HG03354 (cell line): ENCODE data around the gene BNC2.
"Not testable (repeated sequence)": the region's sequence is repeated elsewhere in the genome, so short reads cannot be mapped to it uniquely, and the experiment has no call there.

ENCODE experiments used
- ATAC-seq: cut with Tn5 transposase; IDR thresholded peaks from one replicate; pipeline ENCODE4 v1.9.1; 2021; ENCODE audit warnings: mild to moderate bottlenecking; ENCODE audit not compliant: unreplicated experiment, poor library complexity, severe bottlenecking

The BNC2 gene

DNA sequence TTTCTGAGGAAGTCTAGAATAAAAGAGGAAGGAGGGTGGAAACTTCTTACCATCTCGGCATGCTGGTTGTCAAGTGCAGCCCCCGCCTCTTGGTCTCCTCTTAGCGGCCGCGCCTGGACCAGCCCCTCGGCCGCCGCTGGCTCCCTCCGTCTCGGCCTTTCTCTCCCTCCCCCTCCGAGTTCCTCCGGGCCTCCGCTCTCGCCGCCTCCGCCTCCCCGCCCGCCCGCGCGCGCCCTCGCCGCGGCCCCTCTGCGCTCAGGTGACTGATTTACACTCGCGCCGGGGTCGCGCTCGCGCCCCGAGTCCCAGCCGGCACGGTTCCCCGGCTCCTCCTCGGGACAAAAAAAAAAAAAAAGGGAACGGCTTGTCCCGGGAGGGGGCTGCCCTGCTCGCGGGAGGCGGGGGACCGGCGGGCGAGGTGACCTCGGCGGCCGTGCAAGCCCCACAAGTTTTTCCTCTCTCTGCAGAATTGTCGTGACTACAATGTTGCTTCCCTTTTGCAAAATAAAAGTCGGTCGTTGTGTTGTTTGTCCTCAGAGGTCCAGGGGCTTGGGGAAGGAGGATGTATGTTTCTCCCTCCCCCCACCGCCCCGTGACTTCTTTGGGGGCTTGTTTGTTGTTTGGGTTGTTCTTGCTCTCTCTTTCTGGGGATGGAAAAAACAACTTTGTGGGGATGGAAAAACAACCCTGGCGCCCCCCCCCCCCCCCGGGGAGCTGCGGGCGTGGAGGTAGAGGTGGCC, at the start of gene BNC2:
Gene BNC2, minus strand, starts transcription at position 75 of the 740 bp plus-strand sequence. Its CDS starts 22 bp downstream, at position 53.
- no peak for ATAC-seq

DNA sequence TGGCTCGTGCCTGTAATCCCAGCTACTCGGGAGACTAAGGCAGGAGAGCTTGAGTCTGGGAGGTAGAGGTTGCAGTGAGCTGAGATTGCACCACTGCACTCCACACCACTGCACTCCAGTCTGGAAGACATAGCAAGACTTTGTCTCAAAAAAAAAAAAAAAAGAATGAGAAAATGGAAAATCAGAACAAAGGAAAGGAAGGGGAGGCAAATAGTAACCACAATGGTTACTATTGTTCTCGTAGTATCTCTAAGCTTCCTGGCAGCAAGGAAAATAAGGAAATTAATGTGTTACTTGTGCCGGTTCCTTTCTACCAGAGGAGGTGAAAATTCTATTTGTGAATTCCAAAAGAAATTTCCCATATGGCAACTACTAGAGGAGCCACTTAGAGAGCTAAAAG, 48.5 kb upstream of the BNC2 start:
- no peak for ATAC-seq

- ATAC-seq, result no peak
Measured at GRCh38 chr9:16915126-16915831, 44.8 kb upstream of the BNC2 start.

GRCh38 chr9:16912197-16912596, 41.7 kb upstream of the BNC2 start:
- no peak for ATAC-seq

- not testable (repeated sequence) for ATAC-seq
Measured at GRCh38 chr9:16908206-16908605, 37.7 kb upstream of the BNC2 start.

GRCh38 chr9:16904655-16905054, 34.2 kb upstream of the BNC2 start:
- no peak for ATAC-seq

DNA sequence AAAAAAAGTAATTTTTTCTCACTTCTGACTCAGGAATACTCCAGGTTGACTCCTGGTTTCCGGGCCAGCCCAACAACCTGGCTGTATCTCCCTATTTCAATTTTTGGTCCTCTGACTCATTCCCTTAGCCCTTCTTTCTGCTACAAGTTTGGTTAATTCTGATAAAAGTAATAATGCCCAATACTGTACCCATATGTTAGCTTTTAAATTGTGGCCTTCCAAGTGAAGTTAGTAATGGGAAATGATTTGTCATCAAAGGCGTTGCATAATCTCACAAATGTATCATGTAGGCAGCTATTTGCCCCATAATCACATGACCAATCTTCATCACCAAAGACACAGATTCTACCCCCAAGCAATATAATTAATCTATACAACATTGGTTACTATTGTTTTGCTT, 31.1 kb upstream of the BNC2 start:
- ATAC-seq, result no peak

DNA sequence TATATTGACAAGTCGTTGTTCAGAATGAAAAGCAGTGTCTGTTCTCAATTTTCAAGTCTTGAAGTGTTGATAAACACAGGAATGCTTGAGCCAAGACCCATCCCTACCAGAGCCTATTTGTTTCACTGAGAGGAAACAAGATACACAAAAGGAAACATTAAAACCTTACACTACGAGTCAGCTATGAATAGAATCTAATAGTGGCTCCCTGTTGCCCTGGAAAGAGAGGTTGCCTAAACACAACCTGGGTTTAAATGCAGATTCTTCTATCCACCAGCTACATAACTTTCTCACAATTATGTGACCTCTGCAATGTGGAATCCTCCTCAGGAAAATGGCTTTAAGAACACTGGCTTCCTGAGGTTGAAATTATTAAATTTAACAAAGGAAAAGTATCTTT, 29.1 kb upstream of the BNC2 start:
- ATAC-seq, result no peak

- no peak for ATAC-seq
Measured at GRCh38 chr9:16898464-16898863, 28.0 kb upstream of the BNC2 start.

GRCh38 chr9:16888594-16888993, 18.1 kb upstream of the BNC2 start:
- ATAC-seq, result no peak

- no peak for ATAC-seq
Measured at GRCh38 chr9:16885931-16886330, 15.5 kb upstream of the BNC2 start.

DNA sequence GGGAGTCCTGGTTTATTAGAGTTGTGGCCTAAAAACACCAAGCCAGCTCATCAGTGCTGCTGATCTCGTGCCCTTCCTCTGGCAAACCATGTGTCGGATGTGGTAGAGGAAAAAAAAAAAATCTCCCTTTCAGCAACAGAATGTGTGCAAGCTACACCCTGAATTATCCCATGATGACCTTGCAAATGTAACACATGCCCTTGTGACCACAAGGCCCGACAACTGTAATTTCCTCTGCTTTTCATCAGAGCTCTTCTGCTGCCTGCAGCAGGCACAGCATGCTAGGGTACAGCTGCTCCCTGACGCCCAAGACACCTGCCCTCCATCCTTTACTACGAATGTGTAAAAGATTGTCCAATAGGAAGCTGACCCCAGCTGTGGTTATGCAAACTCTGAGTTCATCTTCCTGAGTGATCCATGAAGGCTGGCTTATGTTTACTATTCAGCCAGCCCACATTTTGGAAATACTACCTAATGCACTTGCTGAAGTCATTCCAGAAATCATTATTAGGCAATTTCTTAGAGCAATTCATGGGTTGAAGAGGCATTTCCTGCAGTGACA, 14.6 kb upstream of the BNC2 start:
- no peak for ATAC-seq

- ATAC-seq, result no peak
Measured at GRCh38 chr9:16884373-16884772, 13.9 kb upstream of the BNC2 start.

DNA sequence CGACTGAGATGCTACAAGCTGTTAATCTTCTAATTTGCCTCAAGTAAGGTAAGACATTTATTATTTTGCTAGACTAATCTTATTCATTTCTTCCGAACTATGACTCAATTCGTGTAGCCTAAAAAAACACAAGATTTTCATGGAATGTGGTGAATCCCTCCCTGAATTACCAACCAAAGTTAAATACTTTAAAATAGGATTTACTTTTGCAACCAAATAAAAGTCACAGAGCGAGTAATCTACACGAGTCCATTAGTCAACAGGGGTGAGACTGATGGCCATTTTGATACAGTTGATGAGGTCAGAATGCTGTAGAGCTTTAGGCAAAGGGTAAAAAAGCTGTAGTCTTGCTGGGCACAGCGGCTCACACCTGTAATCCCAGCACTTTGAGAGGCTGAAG, 13.1 kb upstream of the BNC2 start:
- ATAC-seq, result no peak

- ATAC-seq, result not testable (repeated sequence)
Measured at GRCh38 chr9:16882440-16882839, 12.0 kb upstream of the BNC2 start.

- ATAC-seq, result no peak
Measured at GRCh38 chr9:16879416-16879815, 8.9 kb upstream of the BNC2 start.

DNA sequence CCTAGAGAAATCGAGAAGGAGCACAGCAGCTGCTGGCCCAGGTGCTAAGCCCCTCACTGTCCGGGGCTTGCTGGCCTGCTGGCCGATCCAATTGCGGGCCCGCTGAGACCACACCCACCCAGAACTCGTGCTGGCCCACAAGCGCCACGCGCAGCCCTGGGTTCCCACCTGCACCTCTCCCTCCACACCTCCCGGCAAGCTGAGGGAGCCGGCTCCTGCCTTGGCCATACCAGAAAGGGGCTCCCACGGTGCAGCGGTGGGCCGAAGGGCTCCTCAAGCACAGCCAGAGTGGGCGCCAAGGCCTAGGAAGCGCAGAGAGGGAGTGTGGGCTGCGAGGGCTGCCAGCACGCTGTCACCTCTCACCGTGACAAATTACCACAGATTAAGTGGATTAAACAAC, 6.8 kb upstream of the BNC2 start:
- ATAC-seq, result no peak

GRCh38 chr9:16873126-16873802, 2.8 kb upstream of the BNC2 start:
- no peak for ATAC-seq

DNA sequence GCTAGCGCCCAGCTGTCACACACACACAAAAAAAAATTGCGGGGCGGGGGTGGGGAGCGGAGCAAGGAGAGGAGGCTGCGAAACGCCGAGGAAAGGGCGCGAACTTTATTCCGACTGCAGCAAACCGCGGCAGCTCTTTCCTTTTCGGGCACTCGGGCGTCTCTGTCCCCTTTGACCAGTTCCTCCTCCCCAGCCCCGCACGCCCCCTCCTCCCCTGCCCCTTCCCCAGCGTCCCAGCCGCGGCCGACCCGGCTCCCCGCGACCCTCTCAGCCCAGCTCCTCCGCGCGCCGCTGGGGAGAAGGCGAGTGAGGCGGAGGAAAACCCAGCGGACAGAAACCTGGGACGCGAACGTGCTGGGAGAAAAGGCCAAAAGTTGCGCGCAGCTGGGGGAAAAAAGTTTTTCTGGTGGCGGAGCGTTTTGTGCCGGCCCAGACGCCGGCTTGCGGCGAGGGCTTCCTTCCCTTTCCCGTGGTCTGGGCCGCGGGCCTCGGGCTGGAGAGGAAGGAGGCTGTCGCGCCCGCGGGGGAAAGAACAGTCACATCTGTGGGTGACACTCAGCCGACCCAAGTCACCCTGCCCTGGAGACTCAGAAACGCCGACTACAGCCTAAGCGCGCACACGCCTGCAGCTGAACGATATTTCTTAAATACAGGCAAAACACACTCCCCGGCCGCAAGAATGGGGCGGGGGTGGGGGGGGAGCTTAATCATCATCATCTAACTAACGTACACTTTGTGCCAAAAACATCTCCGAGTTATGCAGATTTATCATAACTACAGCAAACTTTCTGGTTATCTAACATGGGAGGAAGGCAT, 1.1 kb upstream of the BNC2 start:
- ATAC-seq, result no peak
